Measurements from ENCODE around the gene EEIG1. TPM values are rescaled to one million over a fixed set of nuclear protein-coding genes. Genes with fewer than 3 reads are reported as not detected.
"Not testable (repeated sequence)": the region's sequence is repeated elsewhere in the genome, so short reads cannot be mapped to it uniquely, and the experiment has no call there.

Gene EEIG1
- total RNA-seq (100 to 1,000 TPM; 254 to 268 TPM), total RNA-seq (204 to 266 reads per million in 2 donors)

DNA sequence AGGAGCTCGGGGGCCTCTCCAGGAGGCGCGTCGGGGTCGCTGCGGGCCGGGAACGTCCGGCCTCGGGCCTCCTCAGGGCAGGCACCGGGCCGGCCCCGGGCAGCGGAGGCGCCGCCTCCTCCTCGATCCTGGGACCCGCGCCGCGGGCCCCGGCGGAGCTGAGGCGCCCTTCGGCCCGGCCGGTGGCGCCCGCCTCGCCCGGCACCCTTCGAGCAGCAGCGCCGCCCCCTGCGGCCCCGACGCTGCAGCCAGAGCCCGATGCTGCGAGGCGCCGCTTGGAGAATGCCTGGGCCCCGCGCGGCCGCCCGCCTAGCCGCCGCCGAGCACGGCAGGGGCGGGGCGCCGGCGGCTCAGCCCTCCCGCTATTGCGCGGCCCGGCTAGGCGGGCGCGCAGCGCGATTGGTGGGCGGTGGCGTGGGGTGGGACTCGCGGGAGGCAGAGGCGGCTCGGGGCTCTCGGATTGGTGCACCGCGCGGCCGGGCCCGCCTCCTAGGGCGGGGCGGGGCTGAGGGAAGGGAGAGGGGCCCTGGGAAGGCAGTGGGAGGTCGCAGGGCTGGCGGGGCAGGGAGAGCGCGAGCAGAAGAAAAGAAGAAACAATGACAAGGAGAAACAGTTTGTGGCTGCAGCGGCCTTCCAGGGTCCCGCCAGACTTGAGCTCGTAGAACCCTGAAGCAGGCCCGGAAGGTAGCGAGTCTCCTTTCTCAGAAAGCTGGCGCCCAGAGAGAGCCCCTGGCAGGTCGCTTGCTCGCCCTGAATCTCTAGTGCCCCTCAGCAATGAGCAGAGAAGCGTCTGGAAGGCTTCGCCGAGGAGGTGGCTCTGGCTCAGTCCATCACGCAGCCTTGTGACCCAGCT, at the start of gene EEIG1:
Gene EEIG1 (minus strand): TSS at position 284 of the 853 bp plus-strand sequence. CDS start 852 bp downstream, outside the sequence.
- DNase-seq (peak; percentile 97 to 98 (median 98)), ATAC-seq (peak; percentile 87)
- peak within 1 kb of the TSS; percentile 99 for H3K27ac Mint-ChIP-seq
- H3K9me3 ChIP-seq (ENCODE audit: control insufficient read depth, low read length, poor library complexity, severe bottlenecking), result no peaks in the 10 kb centered on the region
- peaks cover 30% of the 10 kb centered on the region for H3K4me1 Mint-ChIP-seq
- no peaks in the 10 kb centered on the region for H3K27me3 Mint-ChIP-seq
- H3K36me3 Mint-ChIP-seq (ENCODE audit: low read depth), result peaks cover 5% of the 10 kb centered on the region
- peak within 1 kb of the TSS; percentile 97 for H3K4me3 Mint-ChIP-seq

DNA sequence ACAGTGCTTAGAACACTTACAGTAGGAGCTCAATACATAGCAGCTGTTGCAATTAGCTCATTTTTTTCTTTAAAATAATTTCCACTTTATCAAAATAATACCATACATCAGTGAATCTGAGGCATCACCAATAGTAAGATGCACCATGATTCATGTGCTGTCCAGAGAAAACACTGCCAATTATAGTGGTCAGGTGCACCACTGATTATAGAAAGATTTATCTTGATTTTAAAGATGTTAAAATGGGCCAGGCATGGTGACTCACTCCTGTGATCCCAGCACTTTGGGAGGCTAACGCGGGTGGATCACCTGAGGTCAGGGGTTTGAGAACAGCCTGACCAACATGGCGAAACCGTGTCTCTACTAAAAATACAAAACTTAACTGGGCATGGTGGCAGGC, 46.9 kb upstream of the EEIG1 start:
- DNase-seq (no peak), ATAC-seq (no peak)
- peaks cover 47% of the 10 kb centered on the region for H3K4me1 Mint-ChIP-seq
- peak overlapping the region; percentile 99 for H3K27ac Mint-ChIP-seq
- no peaks in the 10 kb centered on the region for H3K27me3 Mint-ChIP-seq
- H3K36me3 Mint-ChIP-seq (ENCODE audit: low read depth), result peaks cover 2% of the 10 kb centered on the region
- peak overlapping the region; percentile 73 for H3K4me3 Mint-ChIP-seq
- no peaks in the 10 kb centered on the region for H3K9me3 ChIP-seq (ENCODE audit: control insufficient read depth, low read length, poor library complexity, severe bottlenecking)

DNA sequence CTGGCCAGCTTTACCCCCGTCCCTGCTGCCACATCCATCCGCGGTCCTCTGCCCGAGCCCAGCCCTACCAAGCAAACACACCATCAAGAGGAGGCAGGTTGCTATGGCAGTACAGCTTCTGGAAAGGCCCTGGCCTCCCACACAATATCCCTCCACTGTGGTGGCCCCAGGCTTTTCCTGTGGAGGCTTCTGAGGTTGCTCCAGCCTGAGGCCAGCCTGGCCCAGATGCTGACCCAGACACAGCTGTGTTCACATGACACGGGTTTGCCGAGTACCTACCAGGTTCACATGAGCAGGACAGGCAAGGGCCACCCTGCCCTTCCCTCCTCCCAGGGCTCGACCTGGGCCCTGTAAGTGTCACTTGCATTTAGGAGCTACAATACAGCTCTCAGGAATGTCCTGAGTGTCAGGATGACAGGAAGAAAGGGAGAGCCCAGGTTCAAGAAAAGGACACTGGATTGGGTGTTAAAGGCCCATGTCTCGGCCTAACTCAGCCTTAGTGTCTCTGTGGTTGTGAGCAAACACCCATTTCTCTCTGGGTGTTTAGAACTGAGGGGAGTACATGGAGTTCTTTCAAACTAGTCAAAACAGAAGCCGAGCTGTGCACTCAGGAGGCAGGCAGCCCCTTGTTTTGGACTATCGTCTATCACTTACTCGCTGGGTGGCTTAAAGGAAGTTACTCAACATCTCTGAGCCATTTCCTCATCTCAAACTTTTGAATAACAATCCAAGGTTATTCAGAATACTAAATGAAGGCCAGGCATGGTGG, 46.2 kb upstream of the EEIG1 start:
- no peaks in the 10 kb centered on the region for H3K9me3 ChIP-seq (ENCODE audit: control insufficient read depth, low read length, poor library complexity, severe bottlenecking)
- no peaks in the 10 kb centered on the region for H3K27me3 Mint-ChIP-seq
- H3K27ac Mint-ChIP-seq, result peak overlapping the region; percentile 99
- peak; percentile 4 for ATAC-seq
- peak overlapping the region; percentile 85 for H3K4me3 Mint-ChIP-seq
- DNase-seq, result peak in 1 of 3 donors; percentile 28
- H3K4me1 Mint-ChIP-seq, result peaks cover 54% of the 10 kb centered on the region
- peaks cover 2% of the 10 kb centered on the region for H3K36me3 Mint-ChIP-seq (ENCODE audit: low read depth)

DNA sequence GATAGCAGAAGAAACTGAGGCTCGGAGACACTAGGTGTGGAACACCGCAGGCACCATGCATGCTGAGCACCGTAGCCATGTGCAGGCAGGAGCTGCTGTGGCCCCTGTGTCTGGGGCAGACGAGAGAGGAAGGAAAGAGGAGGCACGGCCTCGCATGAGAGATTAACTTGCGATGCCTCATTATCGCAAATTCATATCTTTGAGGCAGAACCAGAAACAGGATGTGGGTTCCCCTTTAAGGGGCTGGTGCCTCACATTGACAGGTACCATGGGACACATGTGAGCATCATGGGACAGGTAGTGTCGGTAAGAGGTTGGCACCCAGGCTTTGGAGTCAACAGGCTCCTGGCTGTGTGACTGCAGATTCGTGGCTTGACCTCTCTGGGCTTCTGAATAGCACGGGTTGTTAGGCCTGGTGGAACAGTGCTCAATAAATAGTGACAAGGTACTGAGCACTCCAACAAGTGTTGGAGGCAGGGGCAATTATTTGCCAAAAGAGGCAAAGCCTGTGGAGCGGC, 45.5 kb upstream of the EEIG1 start:
- H3K27ac Mint-ChIP-seq, result peak overlapping the region; percentile 99
- H3K4me3 Mint-ChIP-seq, result peak overlapping the region; percentile 85
- no peaks in the 10 kb centered on the region for H3K9me3 ChIP-seq (ENCODE audit: control insufficient read depth, low read length, poor library complexity, severe bottlenecking)
- peaks cover 2% of the 10 kb centered on the region for H3K36me3 Mint-ChIP-seq (ENCODE audit: low read depth)
- no peaks in the 10 kb centered on the region for H3K27me3 Mint-ChIP-seq
- peaks cover 59% of the 10 kb centered on the region for H3K4me1 Mint-ChIP-seq
- DNase-seq (peak; percentile 60 to 77 (median 72)), ATAC-seq (peak; percentile 78)

DNA sequence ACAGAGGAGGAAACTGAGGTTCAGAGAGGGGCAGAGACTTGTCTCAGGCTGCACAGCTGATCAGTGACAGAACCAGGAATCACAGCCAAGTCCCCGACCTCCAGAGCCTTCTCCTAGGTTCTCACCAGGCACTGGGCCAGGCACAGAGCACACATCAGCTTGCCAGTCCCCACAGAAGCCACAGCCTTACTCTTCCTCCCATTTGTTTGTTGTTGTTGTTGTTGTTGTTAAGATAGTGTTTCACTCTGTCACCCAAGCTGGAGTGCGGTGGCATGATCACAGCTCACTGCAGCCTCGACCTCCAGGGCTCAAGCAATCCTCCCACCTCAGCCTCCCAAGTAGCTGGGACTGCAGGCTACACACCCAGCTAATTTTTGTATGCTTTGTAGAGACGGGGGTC, 44.9 kb upstream of the EEIG1 start:
- ATAC-seq (peak; percentile 17), DNase-seq (no peak)
- H3K36me3 Mint-ChIP-seq (ENCODE audit: low read depth), result peaks cover under 1% of the 10 kb centered on the region
- no peaks in the 10 kb centered on the region for H3K27me3 Mint-ChIP-seq
- peak overlapping the region; percentile 85 for H3K4me3 Mint-ChIP-seq
- H3K27ac Mint-ChIP-seq, result peak overlapping the region; percentile 99
- H3K9me3 ChIP-seq (ENCODE audit: control insufficient read depth, low read length, poor library complexity, severe bottlenecking), result no peaks in the 10 kb centered on the region
- H3K4me1 Mint-ChIP-seq, result peaks cover 62% of the 10 kb centered on the region

DNA sequence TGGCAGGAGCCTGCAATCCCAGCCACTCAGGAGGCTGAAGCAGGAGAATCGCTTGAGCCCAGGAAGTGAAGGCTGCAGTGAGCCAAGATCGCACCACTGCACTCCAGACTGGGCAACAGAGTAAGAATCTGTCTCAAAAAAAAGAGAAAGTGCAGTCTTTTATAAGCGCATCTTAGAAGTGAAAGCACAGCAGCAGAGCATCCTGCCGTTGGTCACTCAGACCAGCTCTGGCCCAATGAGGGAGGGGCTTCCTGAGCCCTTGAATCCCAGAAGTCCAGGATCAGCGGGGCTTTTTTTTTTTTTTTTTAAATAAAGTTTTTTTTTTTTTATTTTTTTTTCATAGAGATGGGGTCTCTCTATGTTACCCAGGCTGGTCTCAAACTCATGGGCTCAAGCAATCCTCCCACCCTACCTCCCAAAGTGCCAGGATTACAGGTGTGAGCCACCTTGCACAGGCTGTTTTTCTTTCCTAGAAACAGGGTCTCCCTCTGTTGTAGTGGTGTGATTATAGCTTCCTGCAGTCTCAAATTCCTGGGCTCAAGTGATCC, 44.0 kb upstream of the EEIG1 start:
- H3K36me3 Mint-ChIP-seq (ENCODE audit: low read depth), result no peaks in the 10 kb centered on the region

DNA sequence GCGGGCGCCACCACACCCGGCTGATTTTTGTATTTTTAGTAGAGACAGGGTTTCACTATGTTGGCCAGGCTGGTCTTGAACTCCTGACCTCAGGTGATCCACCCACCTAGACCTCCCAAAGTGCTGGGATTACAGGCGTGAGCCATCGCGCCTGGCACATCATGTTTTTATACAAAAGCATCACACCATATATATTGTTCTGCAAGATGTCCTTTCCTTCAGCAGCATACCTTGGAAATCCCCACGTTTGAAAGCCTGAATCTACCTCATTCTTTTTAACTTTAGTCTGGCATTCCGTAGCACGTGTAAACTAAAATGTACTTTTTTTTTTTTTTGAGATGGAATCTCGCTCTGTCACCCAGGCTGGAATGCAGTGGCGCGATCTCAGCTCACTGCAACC, 42.9 kb upstream of the EEIG1 start:
- H3K27me3 Mint-ChIP-seq; ATAC-seq; H3K9me3 ChIP-seq (ENCODE audit: control insufficient read depth, low read length, poor library complexity, severe bottlenecking); H3K36me3 Mint-ChIP-seq (ENCODE audit: low read depth); DNase-seq: not testable (repeated sequence)
- peak overlapping the region; percentile 78 for H3K4me3 Mint-ChIP-seq
- H3K27ac Mint-ChIP-seq, result peak overlapping the region; percentile 99
- H3K4me1 Mint-ChIP-seq, result peaks cover 63% of the 10 kb centered on the region

More for the DNA sequence above, 44.0 kb upstream of the EEIG1 start:
- Mint-ChIP-seq H3K27me3 (no peaks in the 10 kb centered on the region), H3K27ac (peak overlapping the region; percentile 99), H3K4me3 (peak overlapping the region; percentile 85), H3K4me1 (peaks cover 64% of the 10 kb centered on the region)
- H3K9me3 ChIP-seq (ENCODE audit: control insufficient read depth, low read length, poor library complexity, severe bottlenecking), result no peaks in the 10 kb centered on the region
- ATAC-seq, result no peak
- no peak for DNase-seq

DNA sequence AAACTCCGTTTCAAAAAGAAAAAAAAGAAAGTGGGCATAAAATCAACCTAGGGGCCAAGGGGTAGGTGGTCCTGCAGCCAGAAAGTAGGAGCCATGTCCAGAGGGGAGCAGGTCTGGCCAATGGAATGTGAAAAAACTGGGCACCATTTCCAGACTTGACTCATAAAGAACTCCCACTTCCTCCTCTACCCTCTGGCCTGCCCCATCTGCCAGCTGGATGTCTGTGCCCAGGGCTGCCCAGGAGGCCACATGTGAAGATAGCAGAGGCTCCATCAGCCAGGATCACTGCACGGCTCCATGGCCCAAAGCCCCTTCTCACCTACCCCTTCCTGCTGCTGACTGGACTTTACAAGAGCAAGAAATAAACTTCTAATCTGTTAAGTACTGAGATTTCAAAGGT, 42.1 kb upstream of the EEIG1 start:
- DNase-seq (no peak), ATAC-seq (no peak)
- H3K9me3 ChIP-seq (ENCODE audit: control insufficient read depth, low read length, poor library complexity, severe bottlenecking), result no peaks in the 10 kb centered on the region
- Mint-ChIP-seq H3K36me3 (ENCODE audit: low read depth) (no peaks in the 10 kb centered on the region), H3K27me3 (no peaks in the 10 kb centered on the region), H3K4me1 (peaks cover 60% of the 10 kb centered on the region), H3K27ac (peak overlapping the region; percentile 99), H3K4me3 (peak overlapping the region; percentile 36)

DNA sequence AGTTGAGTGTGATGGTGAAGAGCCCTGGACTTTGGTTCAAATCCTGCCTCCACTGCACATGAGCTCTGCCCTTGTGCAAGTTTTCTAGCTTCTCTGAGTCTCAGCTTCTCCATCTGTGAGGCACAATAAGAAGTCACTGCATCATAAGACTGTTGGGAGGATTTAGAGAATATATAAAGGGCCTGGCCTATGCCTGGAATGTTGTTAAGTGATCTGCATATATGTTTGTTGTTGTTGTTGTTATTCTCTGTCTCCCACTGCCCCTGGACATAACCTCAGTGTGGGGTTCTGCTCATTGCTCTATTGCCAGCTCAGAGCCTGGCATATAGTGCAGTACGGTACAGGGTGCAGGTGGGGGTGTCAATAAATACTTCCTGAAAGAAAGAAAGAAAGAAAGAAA, 40.3 kb upstream of the EEIG1 start:
- H3K9me3 ChIP-seq (ENCODE audit: control insufficient read depth, low read length, poor library complexity, severe bottlenecking), result no peaks in the 10 kb centered on the region
- Mint-ChIP-seq H3K27ac (peak overlapping the region; percentile 99), H3K36me3 (ENCODE audit: low read depth) (no peaks in the 10 kb centered on the region), H3K27me3 (no peaks in the 10 kb centered on the region), H3K4me1 (peaks cover 53% of the 10 kb centered on the region), H3K4me3 (no peak overlapping the region)
- ATAC-seq (no peak), DNase-seq (no peak)

DNA sequence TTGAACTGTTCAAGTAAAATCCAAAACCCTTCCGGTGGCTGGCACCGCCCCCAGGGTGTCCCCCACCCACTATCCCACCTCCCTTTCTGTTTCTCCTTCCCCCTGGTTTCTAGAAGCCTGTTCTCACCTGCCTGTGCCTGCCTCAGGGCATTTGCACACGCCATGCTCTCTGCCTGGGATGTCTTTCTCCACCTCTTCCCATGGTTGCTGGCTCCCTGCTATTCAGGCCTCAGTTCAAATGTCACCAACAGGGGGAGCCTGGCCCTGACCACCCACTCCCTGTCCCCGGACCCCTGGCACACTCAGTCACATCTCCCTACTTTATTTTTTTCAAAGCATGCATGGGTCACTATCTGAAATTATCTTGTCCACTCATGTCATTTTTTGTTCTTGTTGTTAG, 39.9 kb upstream of the EEIG1 start:
- no peaks in the 10 kb centered on the region for H3K9me3 ChIP-seq (ENCODE audit: control insufficient read depth, low read length, poor library complexity, severe bottlenecking)
- H3K27ac Mint-ChIP-seq, result peak overlapping the region; percentile 99
- H3K4me1 Mint-ChIP-seq, result peaks cover 49% of the 10 kb centered on the region
- H3K4me3 Mint-ChIP-seq, result no peak overlapping the region
- no peaks in the 10 kb centered on the region for H3K27me3 Mint-ChIP-seq
- H3K36me3 Mint-ChIP-seq (ENCODE audit: low read depth), result no peaks in the 10 kb centered on the region
- DNase-seq (no peak), ATAC-seq (no peak)

DNA sequence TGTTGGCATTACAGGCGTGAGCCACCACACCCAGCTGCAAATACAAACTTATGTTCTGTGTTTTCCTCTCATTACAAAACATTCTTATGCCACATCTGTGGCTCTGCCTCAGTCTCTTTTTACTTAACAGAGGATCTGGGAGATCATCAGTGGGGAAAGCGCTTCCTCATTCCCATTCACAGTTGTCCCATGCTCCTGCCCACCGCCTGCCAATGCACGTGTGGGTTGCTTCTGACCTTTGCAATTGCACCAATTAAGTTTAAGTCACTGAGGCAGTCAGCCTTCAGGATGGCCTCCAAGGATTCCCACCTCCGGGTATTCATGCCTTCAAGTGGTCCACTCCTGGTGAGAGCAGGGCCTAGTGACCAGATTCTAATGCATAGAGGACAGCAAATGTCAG, 34.9 kb upstream of the EEIG1 start:
- H3K4me1 Mint-ChIP-seq, result peaks cover 19% of the 10 kb centered on the region
- no peak overlapping the region for H3K27ac Mint-ChIP-seq
- ATAC-seq (no peak), DNase-seq (no peak)
- no peaks in the 10 kb centered on the region for H3K36me3 Mint-ChIP-seq (ENCODE audit: low read depth)
- H3K27me3 Mint-ChIP-seq, result no peaks in the 10 kb centered on the region
- no peak overlapping the region for H3K4me3 Mint-ChIP-seq
- no peaks in the 10 kb centered on the region for H3K9me3 ChIP-seq (ENCODE audit: control insufficient read depth, low read length, poor library complexity, severe bottlenecking)

DNA sequence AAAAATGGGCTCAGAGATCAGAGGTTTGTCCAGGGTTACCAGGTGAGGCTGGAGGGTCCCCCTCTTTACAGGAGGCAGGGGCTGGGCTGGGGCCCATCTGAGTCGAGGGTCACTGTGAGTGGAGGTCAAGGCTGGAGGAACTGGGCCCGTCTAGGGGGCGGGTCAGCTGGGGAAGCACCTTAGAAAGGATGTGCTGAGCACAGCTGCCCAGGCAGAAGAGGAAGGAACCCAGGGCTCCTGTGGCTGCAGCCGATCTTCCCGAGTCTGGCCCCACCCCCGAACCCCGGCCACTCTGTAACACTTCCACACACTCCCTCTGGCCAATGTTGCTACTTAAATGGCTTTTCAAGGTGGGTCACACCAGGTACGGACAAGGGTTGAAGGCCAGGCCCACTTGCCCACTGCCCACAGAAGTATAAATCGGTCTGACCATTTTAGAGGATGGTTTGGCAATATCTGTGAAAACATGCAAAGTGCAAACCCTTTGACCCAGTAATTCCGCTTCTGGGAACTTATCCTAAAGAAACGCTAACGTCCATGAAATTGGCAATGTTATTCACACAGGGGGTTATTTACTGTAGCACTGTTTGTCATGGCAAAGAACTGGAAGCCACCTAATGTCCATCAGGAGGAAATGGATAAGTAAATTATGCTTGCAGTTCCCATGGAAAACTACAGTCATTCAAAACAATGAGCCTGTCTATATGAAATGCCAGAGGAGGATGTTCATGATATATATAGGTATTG, 30.5 kb upstream of the EEIG1 start:
- no peak for DNase-seq
- Mint-ChIP-seq H3K4me1 (peaks cover 32% of the 10 kb centered on the region), H3K27ac (peak overlapping the region; percentile 74), H3K4me3 (peak overlapping the region; percentile 21), H3K27me3 (no peaks in the 10 kb centered on the region), H3K36me3 (ENCODE audit: low read depth) (no peaks in the 10 kb centered on the region)
- no peaks in the 10 kb centered on the region for H3K9me3 ChIP-seq (ENCODE audit: control insufficient read depth, low read length, poor library complexity, severe bottlenecking)
- ATAC-seq, result no peak

Measured in T-helper 17 cell (primary cell).